ENCODE data around the gene CCDC27. TPM values are rescaled to one million over a fixed set of nuclear protein-coding genes. Genes with fewer than 3 reads are reported as not detected.

The CCDC27 gene
- total RNA-seq, 1 experiment from 2014 or later, result not detected

DNA sequence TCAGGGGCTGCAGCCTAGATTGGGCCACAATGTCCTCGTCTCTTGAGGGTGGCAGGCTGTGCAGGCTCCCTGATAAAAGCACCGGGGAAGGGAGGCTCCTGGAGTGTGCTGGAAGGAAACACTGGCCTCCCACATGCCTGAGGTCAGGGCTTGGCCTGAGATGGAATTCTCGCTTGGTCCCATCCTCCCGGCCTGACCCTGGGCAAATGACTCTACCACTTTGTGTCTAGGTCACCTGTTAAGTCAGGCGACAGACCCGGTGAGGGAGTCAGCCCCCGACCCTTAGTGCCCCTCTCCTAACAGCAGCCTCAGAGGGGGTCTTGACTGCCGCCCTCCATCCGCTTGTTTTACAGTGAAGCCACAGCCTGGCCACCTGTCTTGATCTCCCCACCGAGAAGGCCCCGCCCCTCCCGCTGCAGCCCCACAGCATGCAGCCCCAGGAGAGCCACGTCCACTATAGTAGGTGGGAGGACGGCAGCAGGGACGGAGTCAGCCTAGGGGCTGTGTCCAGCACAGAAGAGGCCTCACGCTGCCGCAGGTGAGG is 22.8 kb downstream of the CCDC27 start:
- Histone ChIP-seq H3K27ac (ENCODE audit: low read length) (no peak overlapping the region), H3K9me3 (ENCODE audit: low read length) (no peaks in the 10 kb centered on the region), H3F3A (ENCODE audit: low read length, unreplicated experiment) (no peaks in the 10 kb centered on the region), H3K4me1 (ENCODE audit: insufficient read depth, low read length) (peaks cover 13% of the 10 kb centered on the region; the same call in 1 of the 2 replicates), H3K79me2 (ENCODE audit: low read length) (no peaks in the 10 kb centered on the region), H3K9me2 (replicated peaks; ENCODE audit: low read length) (no peaks in the 10 kb centered on the region), H3K36me3 (ENCODE audit: low read depth, low read length) (peaks cover 4% of the 10 kb centered on the region), H2AFZ (ENCODE audit: low read length) (no peak overlapping the region), H4K20me1 (ENCODE audit: low read length) (no peaks in the 10 kb centered on the region), H3K27me3 (ENCODE audit: low read length) (no peaks in the 10 kb centered on the region), H3K4me2 (ENCODE audit: low read length) (no peak overlapping the region), H3K4me3 (ENCODE audit: low read length) (no peak overlapping the region), H3K9ac (ENCODE audit: low read length) (no peak overlapping the region)
- BruUV-seq (replicated peaks), result no TSS peak
- intact Hi-C loops (cut with micrococcal nuclease), result no loop called here
- ATAC-seq (no peak), DNase-seq (no peak)
- ChIA-PET POLR2A (ENCODE audit: unreplicated experiment) (no interaction called here), CTCF (no interaction called here)
- TF ChIP-seq EZH2phosphoT487 (IDR thresholded peaks at IDR 0.05; ENCODE audit: borderline replicate concordance, low read length), result no peak
- TF ChIP-seq, protein P1, sequence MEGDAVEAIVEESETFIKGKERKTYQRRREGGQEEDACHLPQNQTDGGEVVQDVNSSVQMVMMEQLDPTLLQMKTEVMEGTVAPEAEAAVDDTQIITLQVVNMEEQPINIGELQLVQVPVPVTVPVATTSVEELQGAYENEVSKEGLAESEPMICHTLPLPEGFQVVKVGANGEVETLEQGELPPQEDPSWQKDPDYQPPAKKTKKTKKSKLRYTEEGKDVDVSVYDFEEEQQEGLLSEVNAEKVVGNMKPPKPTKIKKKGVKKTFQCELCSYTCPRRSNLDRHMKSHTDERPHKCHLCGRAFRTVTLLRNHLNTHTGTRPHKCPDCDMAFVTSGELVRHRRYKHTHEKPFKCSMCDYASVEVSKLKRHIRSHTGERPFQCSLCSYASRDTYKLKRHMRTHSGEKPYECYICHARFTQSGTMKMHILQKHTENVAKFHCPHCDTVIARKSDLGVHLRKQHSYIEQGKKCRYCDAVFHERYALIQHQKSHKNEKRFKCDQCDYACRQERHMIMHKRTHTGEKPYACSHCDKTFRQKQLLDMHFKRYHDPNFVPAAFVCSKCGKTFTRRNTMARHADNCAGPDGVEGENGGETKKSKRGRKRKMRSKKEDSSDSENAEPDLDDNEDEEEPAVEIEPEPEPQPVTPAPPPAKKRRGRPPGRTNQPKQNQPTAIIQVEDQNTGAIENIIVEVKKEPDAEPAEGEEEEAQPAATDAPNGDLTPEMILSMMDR (conservative IDR thresholded peaks at IDR 0.05; ENCODE audit: low read depth, low read length), result no peak

DNA sequence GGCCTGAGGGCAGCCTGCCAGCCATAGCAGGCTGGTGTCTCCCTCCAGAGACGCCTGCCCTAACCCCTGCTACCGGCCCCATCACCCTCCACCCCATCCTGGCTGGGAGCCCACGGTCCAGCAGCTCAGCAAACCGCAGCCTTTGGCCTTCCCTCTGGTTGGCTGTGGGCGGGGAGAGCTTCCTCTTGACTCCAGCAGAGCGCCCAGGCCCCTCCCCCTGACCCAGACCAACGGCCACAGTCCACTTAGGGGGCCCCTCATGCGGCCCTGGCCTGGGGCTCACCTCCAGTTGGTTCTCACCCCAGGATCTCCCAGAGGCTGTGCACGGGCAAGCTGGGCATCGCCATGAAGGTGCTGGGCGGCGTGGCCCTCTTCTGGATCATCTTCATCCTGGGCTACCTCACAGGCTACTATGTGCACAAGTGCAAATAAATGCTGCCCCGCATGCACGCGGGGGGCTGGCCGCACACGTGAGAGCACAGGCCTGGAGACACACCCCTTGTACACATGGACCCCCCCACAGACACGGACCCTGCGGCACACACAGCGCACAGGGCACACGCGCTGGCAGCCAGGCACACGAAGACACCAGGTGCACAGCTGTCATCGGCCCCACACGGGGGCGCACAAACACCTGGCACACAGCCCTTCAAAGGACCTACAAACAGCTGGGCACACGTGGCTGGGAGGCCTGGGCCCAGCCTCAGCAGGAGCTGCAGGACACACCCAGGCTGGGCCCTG is 23.4 kb downstream of the CCDC27 start:
- ChIA-PET CTCF (interaction anchor here (1.0 kb wide), 1 partner anchor 9 kb away, joined by 3 read pairs; no protein-coding TSS in a partner anchor), POLR2A (ENCODE audit: unreplicated experiment) (no interaction called here)
- no peaks in the 10 kb centered on the region for H3K9me3 ChIP-seq (ENCODE audit: low read length)
- H3K79me2 ChIP-seq (ENCODE audit: low read length), result no peaks in the 10 kb centered on the region
- TF ChIP-seq EZH2phosphoT487 (IDR thresholded peaks at IDR 0.05; ENCODE audit: borderline replicate concordance, low read length) (no peak), EZH2 (IDR thresholded peaks at IDR 0.05; ENCODE audit: low read length, unreplicated experiment) (no peak)
- TF ChIP-seq, protein P1 (conservative IDR thresholded peaks at IDR 0.05; ENCODE audit: low read depth, low read length), result peak; percentile 74
- H3K27me3 ChIP-seq (ENCODE audit: low read length), result no peaks in the 10 kb centered on the region
- DNase-seq (peak; percentile 72), ATAC-seq (peak; percentile 19)
- no peak overlapping the region for H3K27ac ChIP-seq (ENCODE audit: low read length)
- no peak overlapping the region for H2AFZ ChIP-seq (ENCODE audit: low read length)
- H3K9ac ChIP-seq (ENCODE audit: low read length), result no peak overlapping the region
- H3K4me3 ChIP-seq (ENCODE audit: low read length), result no peak overlapping the region
- no TSS peak for BruUV-seq (replicated peaks)
- no peaks in the 10 kb centered on the region for H3K9me2 ChIP-seq (replicated peaks; ENCODE audit: low read length)
- intact Hi-C loops (cut with micrococcal nuclease), result no loop called here
- H3K4me2 ChIP-seq (ENCODE audit: low read length), result no peak overlapping the region
- H3F3A ChIP-seq (ENCODE audit: low read length, unreplicated experiment), result no peaks in the 10 kb centered on the region
- H3K36me3 ChIP-seq (ENCODE audit: low read depth, low read length), result peaks cover 9% of the 10 kb centered on the region
- peaks cover 13% of the 10 kb centered on the region; the same call in 1 of the 2 replicates for H3K4me1 ChIP-seq (ENCODE audit: insufficient read depth, low read length)
- no peaks in the 10 kb centered on the region for H4K20me1 ChIP-seq (ENCODE audit: low read length)
